RWPE1 (cell line): Measurements from ENCODE around the gene KRT74.

Source experiments
- CTCF ChIA-PET: fragments of 350-600 bp; sonication (Branson Sonifier 250); formaldehyde crosslinking; extraction: SDS; loops from one replicate; lab custom pipeline; 2021; lab: Yijun Ruan, JAX
- POLR2A ChIA-PET: fragments of 400-600 bp; formaldehyde crosslinking; extraction: SDS; loops from one replicate; lab custom pipeline; 2020; ENCODE audit warnings: antibody characterized with exemption; ENCODE audit not compliant: low non-redundant PET; lab: Yijun Ruan, JAX
- DNase-seq: peaks from one replicate; pipeline ENCODE4 v3.0.0; 2012; ENCODE audit warnings: low spot score
- H3K27ac ChIP-seq: fragments of 450-650 bp; 2 replicates; pipeline ENCODE4 v1.5.1; 2017
- CTCF ChIP-seq: fragments of 450-650 bp; conservative IDR thresholded peaks from 2 replicates; pipeline ENCODE4 v1.5.1; 2017; ENCODE audit warnings: low read depth, mild to moderate bottlenecking

The KRT74 gene

GRCh38 chr12:52611080-52611468, 37.4 kb upstream of the KRT74 start:
- H3K27ac ChIP-seq, result no peak overlapping the region
- no peak for DNase-seq
- POLR2A ChIA-PET, result no interaction called here
- no peak for TF ChIP-seq CTCF
- CTCF ChIA-PET, result interaction anchor here (0.5 to 0.6 kb wide), 2 partner anchors 141 to 219 kb away, joined by 3 read pairs; no protein-coding TSS in a partner anchor

GRCh38 chr12:52608826-52609630, 35.4 kb upstream of the KRT74 start:
- ChIA-PET POLR2A (no interaction called here), CTCF (interaction anchor here (0.6 kb wide), 1 partner anchor 236 kb away, joined by 3 read pairs; no protein-coding TSS in a partner anchor)
- DNase-seq, result no peak
- no peak overlapping the region for H3K27ac ChIP-seq
- TF ChIP-seq CTCF, result no peak

GRCh38 chr12:52608161-52608560, 34.5 kb upstream of the KRT74 start:
- no peak overlapping the region for H3K27ac ChIP-seq
- DNase-seq, result no peak
- POLR2A ChIA-PET, result no interaction called here
- CTCF ChIA-PET, result no interaction called here
- TF ChIP-seq CTCF, result no peak

GRCh38 chr12:52607314-52607713, 33.7 kb upstream of the KRT74 start:
- TF ChIP-seq CTCF, result no peak
- H3K27ac ChIP-seq, result no peak overlapping the region
- DNase-seq, result no peak
- ChIA-PET CTCF (no interaction called here), POLR2A (no interaction called here)

GRCh38 chr12:52606581-52607218, 33.1 kb upstream of the KRT74 start:
- no peak overlapping the region for H3K27ac ChIP-seq
- no peak for TF ChIP-seq CTCF
- POLR2A ChIA-PET, result no interaction called here
- DNase-seq, result no peak
- CTCF ChIA-PET, result no interaction called here

- POLR2A ChIA-PET, result no interaction called here
- no peak for TF ChIP-seq CTCF
- no peak overlapping the region for H3K27ac ChIP-seq
- DNase-seq, result no peak
- CTCF ChIA-PET, result no interaction called here
Measured at GRCh38 chr12:52606096-52606495, 32.5 kb upstream of the KRT74 start.
